Measurements from ENCODE around the gene SAV1.

- TF ChIP-seq CTCF (IDR thresholded peaks at IDR 0.05) (no peak), POLR2A (IDR thresholded peaks at IDR 0.05) (no peak)
Measured at GRCh38 chr14:50605766-50606165, 62.3 kb downstream of the SAV1 start.
